ENCODE data around the gene TEX51. TPM values are rescaled to one million over a fixed set of nuclear protein-coding genes. Genes with fewer than 3 reads are reported as not detected.

TEX51 gene
- total RNA-seq, 1 donor from 2014 or later, result not detected

- Mint-ChIP-seq H3K27me3 (ENCODE audit: unreplicated experiment) (no peaks in the 10 kb centered on the region), H3K27ac (ENCODE audit: unreplicated experiment) (no peak overlapping the region), H3K4me1 (ENCODE audit: unreplicated experiment) (no peaks in the 10 kb centered on the region), H3K9me3 (ENCODE audit: unreplicated experiment) (no peaks in the 10 kb centered on the region), H3K36me3 (ENCODE audit: low read depth, unreplicated experiment) (no peaks in the 10 kb centered on the region), H3K4me3 (ENCODE audit: unreplicated experiment) (no peak overlapping the region)
- no peak for DNase-seq (ENCODE audit: low spot score)
- TF ChIP-seq, protein P1, sequence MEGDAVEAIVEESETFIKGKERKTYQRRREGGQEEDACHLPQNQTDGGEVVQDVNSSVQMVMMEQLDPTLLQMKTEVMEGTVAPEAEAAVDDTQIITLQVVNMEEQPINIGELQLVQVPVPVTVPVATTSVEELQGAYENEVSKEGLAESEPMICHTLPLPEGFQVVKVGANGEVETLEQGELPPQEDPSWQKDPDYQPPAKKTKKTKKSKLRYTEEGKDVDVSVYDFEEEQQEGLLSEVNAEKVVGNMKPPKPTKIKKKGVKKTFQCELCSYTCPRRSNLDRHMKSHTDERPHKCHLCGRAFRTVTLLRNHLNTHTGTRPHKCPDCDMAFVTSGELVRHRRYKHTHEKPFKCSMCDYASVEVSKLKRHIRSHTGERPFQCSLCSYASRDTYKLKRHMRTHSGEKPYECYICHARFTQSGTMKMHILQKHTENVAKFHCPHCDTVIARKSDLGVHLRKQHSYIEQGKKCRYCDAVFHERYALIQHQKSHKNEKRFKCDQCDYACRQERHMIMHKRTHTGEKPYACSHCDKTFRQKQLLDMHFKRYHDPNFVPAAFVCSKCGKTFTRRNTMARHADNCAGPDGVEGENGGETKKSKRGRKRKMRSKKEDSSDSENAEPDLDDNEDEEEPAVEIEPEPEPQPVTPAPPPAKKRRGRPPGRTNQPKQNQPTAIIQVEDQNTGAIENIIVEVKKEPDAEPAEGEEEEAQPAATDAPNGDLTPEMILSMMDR (IDR thresholded peaks at IDR 0.05; ENCODE audit: unreplicated experiment), result no peak
Measured at GRCh38 chr2:126921066-126921465, 22.4 kb downstream of the TEX51 start.

DNA sequence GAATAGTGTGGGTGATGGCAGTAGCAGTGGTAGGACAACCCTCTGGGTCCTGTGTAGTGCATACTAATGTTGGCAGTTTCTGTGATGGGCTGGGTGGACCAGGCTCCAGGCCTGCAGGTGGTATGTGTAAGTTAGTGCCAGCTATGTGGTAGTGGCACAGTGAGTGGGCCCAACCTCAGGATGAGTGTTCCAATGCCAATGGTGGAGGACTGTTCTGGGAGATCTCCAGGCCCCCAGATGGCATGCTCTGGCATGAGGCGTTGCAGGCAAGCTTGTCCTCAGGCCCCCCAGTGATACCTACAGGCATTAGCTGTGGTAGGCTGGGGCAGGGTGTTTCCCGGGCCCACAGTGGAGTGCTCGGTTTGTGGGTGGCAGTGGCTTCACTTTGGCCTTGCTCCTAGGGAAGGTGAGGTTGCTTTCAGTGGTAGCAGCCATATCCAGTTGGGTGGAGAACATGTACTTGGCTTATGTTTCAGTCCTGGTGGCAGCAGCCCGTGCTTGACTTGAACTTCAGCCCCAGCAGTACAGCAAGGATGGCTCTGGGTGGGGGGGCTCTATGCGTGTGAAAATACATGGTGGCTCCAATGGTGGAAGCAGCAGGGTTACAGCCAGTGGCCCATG lies 32.4 kb downstream of the TEX51 start:
- no peak for DNase-seq (ENCODE audit: low spot score)
- Mint-ChIP-seq H3K27ac (ENCODE audit: unreplicated experiment) (no peak overlapping the region), H3K27me3 (ENCODE audit: unreplicated experiment) (peaks cover 3% of the 10 kb centered on the region), H3K9me3 (ENCODE audit: unreplicated experiment) (no peaks in the 10 kb centered on the region), H3K36me3 (ENCODE audit: low read depth, unreplicated experiment) (no peaks in the 10 kb centered on the region), H3K4me1 (ENCODE audit: unreplicated experiment) (no peaks in the 10 kb centered on the region), H3K4me3 (ENCODE audit: unreplicated experiment) (no peak overlapping the region)
- TF ChIP-seq, protein P1 (IDR thresholded peaks at IDR 0.05; ENCODE audit: unreplicated experiment), result no peak

GRCh38 chr2:126932529-126932928 lies 33.8 kb downstream of the TEX51 start:
- no peak overlapping the region for H3K4me3 Mint-ChIP-seq (ENCODE audit: unreplicated experiment)
- H3K9me3 Mint-ChIP-seq (ENCODE audit: unreplicated experiment), result no peaks in the 10 kb centered on the region
- no peaks in the 10 kb centered on the region for H3K4me1 Mint-ChIP-seq (ENCODE audit: unreplicated experiment)
- no peak overlapping the region for H3K27ac Mint-ChIP-seq (ENCODE audit: unreplicated experiment)
- no peak for DNase-seq (ENCODE audit: low spot score)
- no peaks in the 10 kb centered on the region for H3K36me3 Mint-ChIP-seq (ENCODE audit: low read depth, unreplicated experiment)
- peaks cover 3% of the 10 kb centered on the region for H3K27me3 Mint-ChIP-seq (ENCODE audit: unreplicated experiment)
- TF ChIP-seq, protein P1 (IDR thresholded peaks at IDR 0.05; ENCODE audit: unreplicated experiment), result no peak

GRCh38 chr2:126932966-126933710 lies 34.4 kb downstream of the TEX51 start:
- H3K27ac Mint-ChIP-seq (ENCODE audit: unreplicated experiment), result no peak overlapping the region
- H3K27me3 Mint-ChIP-seq (ENCODE audit: unreplicated experiment), result peaks cover 5% of the 10 kb centered on the region
- H3K9me3 Mint-ChIP-seq (ENCODE audit: unreplicated experiment), result no peaks in the 10 kb centered on the region
- no peaks in the 10 kb centered on the region for H3K4me1 Mint-ChIP-seq (ENCODE audit: unreplicated experiment)
- TF ChIP-seq, protein P1 (IDR thresholded peaks at IDR 0.05; ENCODE audit: unreplicated experiment), result no peak
- no peak for DNase-seq (ENCODE audit: low spot score)
- no peaks in the 10 kb centered on the region for H3K36me3 Mint-ChIP-seq (ENCODE audit: low read depth, unreplicated experiment)
- H3K4me3 Mint-ChIP-seq (ENCODE audit: unreplicated experiment), result no peak overlapping the region

GRCh38 chr2:126933711-126934091 lies 35.0 kb downstream of the TEX51 start:
- Mint-ChIP-seq H3K27ac (ENCODE audit: unreplicated experiment) (no peak overlapping the region), H3K36me3 (ENCODE audit: low read depth, unreplicated experiment) (no peaks in the 10 kb centered on the region), H3K27me3 (ENCODE audit: unreplicated experiment) (peaks cover 6% of the 10 kb centered on the region), H3K4me3 (ENCODE audit: unreplicated experiment) (no peak overlapping the region), H3K4me1 (ENCODE audit: unreplicated experiment) (no peaks in the 10 kb centered on the region), H3K9me3 (ENCODE audit: unreplicated experiment) (no peaks in the 10 kb centered on the region)
- TF ChIP-seq, protein P1 (IDR thresholded peaks at IDR 0.05; ENCODE audit: unreplicated experiment), result no peak
- DNase-seq (ENCODE audit: low spot score), result no peak

All from endothelial cell (in vitro differentiated cells).